GM18505 (cell line): ENCODE measurements around the gene DIP2B.

Experiments used
- ATAC-seq: cut with Tn5 transposase; IDR thresholded peaks from one replicate; pipeline ENCODE4 v1.9.1; 2021; ENCODE audit not compliant: unreplicated experiment
- POLR2A ChIP-seq: IDR thresholded peaks from 4 replicates; pipeline ENCODE4 v1.6.1; 2011; ENCODE audit warnings: borderline replicate concordance; ENCODE audit not compliant: insufficient read depth, insufficient read length; ENCODE audit errors: extremely low read depth

Gene DIP2B

GRCh38 chr12:50610171-50610570, 105.4 kb downstream of the DIP2B start:
- no peak for TF ChIP-seq POLR2A
- ATAC-seq = no peak

- TF ChIP-seq POLR2A = no peak
- no peak for ATAC-seq
These were observed 106.4 kb downstream of the DIP2B start for GRCh38 chr12:50611021-50611744.

DNA sequence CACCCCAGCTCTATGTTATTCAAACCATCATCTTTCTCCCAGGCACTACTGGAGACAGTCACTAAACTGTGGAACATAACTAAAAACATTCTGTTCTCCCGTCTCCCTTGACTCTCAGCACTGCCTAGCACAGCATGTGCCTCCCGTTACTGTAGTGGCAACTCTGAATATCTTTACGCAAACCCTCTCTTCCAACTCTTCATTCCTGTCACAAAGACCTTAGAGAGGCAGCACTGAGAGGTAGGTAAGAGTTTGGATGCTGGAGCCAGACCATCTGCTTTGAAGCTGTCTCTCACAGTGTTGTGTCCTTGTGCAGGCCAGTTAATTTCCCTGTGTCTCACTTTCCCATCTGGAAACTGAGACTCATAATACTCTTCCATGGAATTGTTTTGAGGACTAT, 108.1 kb downstream of the DIP2B start:
- TF ChIP-seq POLR2A = no peak
- ATAC-seq = no peak

DNA sequence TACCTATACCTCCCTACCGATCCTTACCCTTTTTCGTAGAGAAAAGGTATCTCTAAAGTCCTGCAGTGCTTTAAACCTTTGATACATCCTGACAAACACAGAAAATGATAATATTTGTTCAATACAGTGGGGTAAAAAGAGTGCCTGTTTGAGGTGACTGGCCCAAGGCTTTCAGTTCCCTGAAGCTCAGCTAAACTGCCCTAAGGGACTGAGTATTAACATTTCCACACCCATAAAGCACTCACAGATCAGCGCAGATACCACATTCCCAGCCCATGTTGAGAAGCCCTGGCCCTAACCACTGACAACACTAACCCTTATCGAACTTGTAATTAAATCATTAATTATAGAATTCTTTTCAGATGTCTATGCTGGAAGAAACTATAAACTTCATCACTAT, 108.7 kb downstream of the DIP2B start:
- no peak for TF ChIP-seq POLR2A
- ATAC-seq = no peak

- no peak for ATAC-seq
- no peak for TF ChIP-seq POLR2A
These were observed 109.5 kb downstream of the DIP2B start for GRCh38 chr12:50614167-50614759.

- no peak for TF ChIP-seq POLR2A
- ATAC-seq = no peak
These were observed 110.5 kb downstream of the DIP2B start for GRCh38 chr12:50615145-50615906.

GRCh38 chr12:50615907-50616296, 111.1 kb downstream of the DIP2B start:
- TF ChIP-seq POLR2A = no peak
- no peak for ATAC-seq

DNA sequence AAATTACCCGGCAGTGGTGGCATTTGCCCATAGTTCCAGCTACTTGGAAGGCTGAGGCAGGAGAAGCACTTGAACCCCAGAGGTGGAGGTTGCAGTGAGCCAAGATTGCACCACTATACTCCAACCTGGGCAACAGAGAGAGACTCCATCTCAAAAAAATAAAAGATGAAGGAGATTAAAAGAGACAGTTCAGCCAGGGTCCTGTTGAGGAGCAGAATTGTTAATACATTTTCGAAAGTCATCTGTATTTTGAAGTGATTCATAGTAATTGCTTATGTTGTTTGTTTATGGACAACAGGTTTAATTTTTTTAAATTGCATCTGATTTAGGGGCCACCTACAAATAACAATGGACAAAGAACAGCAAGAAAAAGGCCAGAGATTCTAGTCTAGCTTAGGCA, 112.9 kb downstream of the DIP2B start:
- ATAC-seq = no peak
- no peak for TF ChIP-seq POLR2A

DNA sequence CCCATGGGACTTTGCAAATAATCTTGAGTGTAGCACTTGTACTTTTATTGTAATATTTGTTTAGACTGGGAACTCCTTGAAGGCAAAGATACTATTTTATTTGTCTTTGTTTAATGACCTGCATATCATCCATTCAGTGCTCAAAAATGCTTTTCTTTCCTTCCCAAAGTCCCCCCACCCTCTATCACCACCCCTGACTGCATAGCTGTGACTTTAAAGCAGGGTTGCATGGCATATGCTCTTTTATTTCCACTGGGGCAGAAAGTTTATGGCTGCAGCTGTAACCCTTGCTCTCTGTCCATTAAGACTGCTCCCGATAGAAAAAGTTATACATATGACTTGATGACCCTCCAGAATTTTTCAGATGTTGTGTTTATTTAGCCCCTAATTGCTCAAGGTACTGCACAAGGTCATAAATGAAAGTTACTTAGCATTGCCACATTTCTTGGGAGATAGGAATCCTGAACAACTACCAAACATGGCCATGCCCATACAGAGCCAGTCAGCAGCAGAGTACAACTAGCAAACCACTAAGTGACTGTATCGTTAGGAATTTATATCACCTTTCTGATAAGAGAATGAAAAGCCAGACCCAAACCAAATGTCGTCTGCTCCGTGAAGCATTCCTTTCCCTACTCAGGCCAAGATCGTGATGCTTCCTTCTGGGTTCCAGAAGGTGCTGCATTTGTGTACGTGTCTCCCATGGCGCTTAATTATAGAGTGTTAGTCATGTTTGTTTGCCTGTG, 114.3 kb downstream of the DIP2B start:
- TF ChIP-seq POLR2A = no peak
- ATAC-seq = no peak

GRCh38 chr12:50619610-50619958, 114.8 kb downstream of the DIP2B start:
- TF ChIP-seq POLR2A = no peak
- ATAC-seq = no peak

DNA sequence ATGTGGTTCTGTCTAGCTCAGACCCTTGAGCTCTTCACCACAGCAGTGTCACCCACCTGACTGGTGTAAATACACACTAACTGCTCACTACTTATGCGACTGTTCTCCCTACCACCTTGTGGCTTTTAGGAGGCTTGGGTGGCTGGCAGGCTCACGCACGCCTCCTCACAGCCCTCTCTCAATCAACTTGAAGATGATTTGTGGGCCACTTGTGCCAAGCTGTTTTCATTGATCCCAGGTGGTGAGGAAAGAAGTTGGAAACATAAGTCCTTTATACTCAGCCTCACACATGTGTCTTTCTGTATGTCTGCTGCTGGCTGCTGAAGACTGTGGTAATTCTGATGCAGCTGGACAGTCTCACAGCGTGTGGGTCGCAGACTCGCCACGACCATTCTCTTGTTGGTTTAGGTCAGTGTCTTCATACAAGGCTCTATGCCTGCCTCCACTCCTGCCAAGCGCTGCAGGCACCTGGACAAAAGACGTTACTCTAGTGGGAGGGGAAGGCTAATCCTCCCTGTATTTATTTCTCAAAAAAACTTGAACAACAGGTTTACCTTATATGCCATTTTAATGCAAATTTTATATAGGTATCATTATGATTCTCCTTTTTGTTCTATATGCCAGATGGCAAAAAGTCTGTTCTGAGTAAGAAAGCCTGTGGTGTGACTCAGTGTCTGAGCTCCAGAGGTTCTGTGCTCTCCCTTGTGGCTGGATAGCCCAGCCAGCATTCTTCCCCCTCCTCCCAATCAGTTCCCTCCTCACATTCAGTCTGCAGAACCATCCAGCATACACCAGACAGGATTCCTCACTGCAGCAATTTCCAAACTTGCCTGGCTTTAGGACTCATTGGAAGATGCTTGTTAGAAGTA, 115.6 kb downstream of the DIP2B start:
- no peak for TF ChIP-seq POLR2A
- no peak for ATAC-seq

DNA sequence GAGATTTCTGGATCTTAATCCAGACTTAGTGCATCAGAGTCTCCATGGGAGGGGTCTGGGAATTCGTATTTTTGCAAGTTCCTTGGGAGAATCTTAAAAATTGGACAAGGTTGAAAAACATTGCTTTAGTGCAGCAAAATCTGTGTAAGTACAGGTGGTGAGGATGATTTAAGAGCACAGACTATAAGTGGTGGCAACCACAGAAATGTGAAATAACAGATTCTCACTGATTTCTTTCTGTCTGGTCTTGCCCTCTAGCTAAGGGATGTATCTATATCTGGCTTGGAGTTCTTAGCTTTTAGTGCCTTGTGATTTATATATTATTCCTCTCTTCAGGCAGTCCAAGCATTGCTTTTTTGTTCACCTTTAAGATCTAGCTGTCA, 116.2 kb downstream of the DIP2B start:
- TF ChIP-seq POLR2A = no peak
- no peak for ATAC-seq
